Upper lobe of right lung (tissue), 1 donor: ENCODE data around the gene C1QTNF1. TPM values are rescaled to one million over a fixed set of nuclear protein-coding genes. Genes with fewer than 3 reads are reported as not detected.
A peak's percentile ranks its signal among the peaks of the same experiment; 100 is the strongest.

ENCODE experiments used
- ATAC-seq: fragments of 200-7000 bp; cut with Tn5 transposase; one replicate; pipeline ENCODE4 v1.9.1; 2020; ENCODE audit warnings: mild to moderate bottlenecking, moderate library complexity
- DNase-seq: peaks from one replicate; pipeline ENCODE4 v3.0.0-alpha.2; 2020
- H3K27ac ChIP-seq: fragments of 200-600 bp; one replicate; pipeline ENCODE4 v1.8.0; 2022
- H3K27me3 ChIP-seq: fragments of 200-600 bp; one replicate; pipeline ENCODE4 v1.8.0; 2022; ENCODE audit warnings: mild to moderate bottlenecking
- H3K36me3 ChIP-seq: fragments of 200-600 bp; one replicate; pipeline ENCODE4 v1.8.0; 2022
- H3K4me1 ChIP-seq: fragments of 200-600 bp; one replicate; pipeline ENCODE4 v1.8.0; 2022
- H3K4me3 ChIP-seq: fragments of 200-600 bp; one replicate; pipeline ENCODE4 v1.8.0; 2022; ENCODE audit warnings: mild to moderate bottlenecking
- H3K9me3 ChIP-seq: fragments of 200-600 bp; one replicate; pipeline ENCODE4 v1.8.0; 2022
- CTCF ChIP-seq: fragments of 200-600 bp; IDR thresholded peaks from one replicate; pipeline ENCODE4 v1.8.0; 2022; ENCODE audit warnings: antibody characterized with exemption
- intact Hi-C: fragments of 100-400 bp; cut with DNase I; formaldehyde crosslinking; loops from one replicate; pipeline ENCODE4 v1.11.0; 2022
- total RNA-seq: library from RNA; stranded (reverse); fragmentation: NEBNext Ultra II Directional; extraction: Animal tissue kit (Norgen Biotek cat#: 25700); gene quantifications from one replicate; pipeline ENCODE4 v1.2.1, GENCODE V29; 2021
- donor health status: DM: no; HTN: yes; CAD: no; lungs with severe emphysema.

Gene C1QTNF1
- total RNA-seq, 1 donor from 2014 or later = 28.3 TPM

GRCh38 chr17:79045842-79046196, 21.9 kb downstream of the C1QTNF1 start:
- Histone ChIP-seq H3K9me3 (no peaks in the 10 kb centered on the region), H3K4me1 (no peaks in the 10 kb centered on the region), H3K27ac (no peak overlapping the region), H3K27me3 (no peaks in the 10 kb centered on the region), H3K36me3 (peaks cover 4% of the 10 kb centered on the region), H3K4me3 (no peak overlapping the region)
- DNase-seq = peak; percentile 86
- peak; percentile 86 for ATAC-seq
- peak; percentile 96 for TF ChIP-seq CTCF
- intact Hi-C loops = loop anchor here (5.0 kb wide), 1 partner anchor 36 kb away; no protein-coding TSS in a partner anchor

GRCh38 chr17:79046197-79046915, 22.4 kb downstream of the C1QTNF1 start:
- no peaks in the 10 kb centered on the region for H3K27me3 ChIP-seq
- TF ChIP-seq CTCF = no peak
- ATAC-seq (no peak), DNase-seq (peak; percentile 46)
- no peak overlapping the region for H3K27ac ChIP-seq
- no peaks in the 10 kb centered on the region for H3K9me3 ChIP-seq
- no peak overlapping the region for H3K4me3 ChIP-seq
- no peaks in the 10 kb centered on the region for H3K4me1 ChIP-seq
- H3K36me3 ChIP-seq = peaks cover 4% of the 10 kb centered on the region
- intact Hi-C loops = loop anchor here (5.0 kb wide), 1 partner anchor 36 kb away; no protein-coding TSS in a partner anchor

- no peaks in the 10 kb centered on the region for H3K9me3 ChIP-seq
- ATAC-seq = no peak
- no peak overlapping the region for H3K4me3 ChIP-seq
- intact Hi-C loops = loop anchor here (5.0 kb wide), 1 partner anchor 35 kb away; no protein-coding TSS in a partner anchor
- no peak for TF ChIP-seq CTCF
- no peaks in the 10 kb centered on the region for H3K27me3 ChIP-seq
- H3K4me1 ChIP-seq = no peaks in the 10 kb centered on the region
- no peak overlapping the region for H3K27ac ChIP-seq
- H3K36me3 ChIP-seq = peaks cover 4% of the 10 kb centered on the region
- no peak for DNase-seq
These were observed 22.9 kb downstream of the C1QTNF1 start for GRCh38 chr17:79046916-79047280.

GRCh38 chr17:79047291-79047920, 23.4 kb downstream of the C1QTNF1 start:
- Histone ChIP-seq H3K36me3 (peaks cover 4% of the 10 kb centered on the region), H3K9me3 (no peaks in the 10 kb centered on the region), H3K4me1 (no peaks in the 10 kb centered on the region), H3K27ac (no peak overlapping the region), H3K27me3 (no peaks in the 10 kb centered on the region), H3K4me3 (no peak overlapping the region)
- DNase-seq = peak; percentile 50
- no peak for TF ChIP-seq CTCF
- intact Hi-C loops = loop anchor here (5.0 kb wide), 1 partner anchor 35 kb away; no protein-coding TSS in a partner anchor
- no peak for ATAC-seq

- no peaks in the 10 kb centered on the region for H3K27me3 ChIP-seq
- peak; percentile 65 for DNase-seq
- no peaks in the 10 kb centered on the region for H3K4me1 ChIP-seq
- TF ChIP-seq CTCF = no peak
- no peak for ATAC-seq
- H3K36me3 ChIP-seq = peaks cover 4% of the 10 kb centered on the region
- intact Hi-C loops = loop anchor here (5.0 kb wide), 1 partner anchor 34 kb away; no protein-coding TSS in a partner anchor
- no peaks in the 10 kb centered on the region for H3K9me3 ChIP-seq
- H3K27ac ChIP-seq = no peak overlapping the region
- H3K4me3 ChIP-seq = no peak overlapping the region
These were observed 24.2 kb downstream of the C1QTNF1 start for GRCh38 chr17:79047923-79048825.
